HEK293T (cell line): ENCODE data around the gene PALLD.

Experiments used
- ARNT ChIP-seq: fragments of 450-650 bp; IDR thresholded peaks from 2 replicates; pipeline ENCODE4 v1.6.1; 2017; ENCODE audit warnings: mild to moderate bottlenecking
- BHLHE40 ChIP-seq: fragments of 450-650 bp; IDR thresholded peaks from 2 replicates; pipeline ENCODE4 v1.6.1; 2016; ENCODE audit warnings: mild to moderate bottlenecking, moderate library complexity, borderline replicate concordance
- ELF4 ChIP-seq: fragments of 450-650 bp; IDR thresholded peaks from 2 replicates; pipeline ENCODE4 v1.6.1; 2017; ENCODE audit warnings: antibody characterized with exemption
- FOXA1 ChIP-seq: fragments of 450-650 bp; IDR thresholded peaks from 2 replicates; pipeline ENCODE4 v1.6.1; 2016; ENCODE audit warnings: mild to moderate bottlenecking
- FOXK2 ChIP-seq: fragments of 450-650 bp; IDR thresholded peaks from 2 replicates; pipeline ENCODE4 v1.6.1; 2016; ENCODE audit warnings: mild to moderate bottlenecking
- SP1 ChIP-seq: fragments of 450-650 bp; IDR thresholded peaks from 2 replicates; pipeline ENCODE4 v1.6.1; 2017

GRCh38 chr4:168614281-168615057 lies 117.6 kb downstream of the PALLD start:
- TF ChIP-seq SP1: no peak
- TF ChIP-seq FOXA1: no peak
- no peak for TF ChIP-seq FOXK2
- no peak for TF ChIP-seq ELF4
- no peak for TF ChIP-seq ARNT
- TF ChIP-seq BHLHE40: no peak
